DOHH2 (cell line): ENCODE data around the gene CASP10.
"Not testable (repeated sequence)": the region's sequence is repeated elsewhere in the genome, so short reads cannot be mapped to it uniquely, and the experiment has no call there.

Experiments
- H3F3A ChIP-seq: fragments of 200-600 bp; sonication (generic), shearing (Covaris generic); 2 replicates; pipeline ENCODE4 v1.6.0; 2016; ENCODE audit warnings: antibody characterized with exemption, mild to moderate bottlenecking; ENCODE audit not compliant: control insufficient read depth, insufficient read depth
- H3K27ac ChIP-seq: fragments of 200-600 bp; sonication (generic); 2 replicates; pipeline ENCODE4 v1.5.1; 2014; ENCODE audit warnings: low read depth, mild to moderate bottlenecking, low read length, moderate library complexity
- H3K27me3 ChIP-seq: fragments of 200-600 bp; sonication (generic); 2 replicates; pipeline ENCODE4 v1.6.1; 2014; ENCODE audit warnings: mild to moderate bottlenecking, low read length, mixed read lengths; ENCODE audit not compliant: control insufficient read depth
- H3K36me3 ChIP-seq: fragments of 200-600 bp; sonication (generic); 2 replicates; pipeline ENCODE4 v1.6.1; 2014; ENCODE audit warnings: mild to moderate bottlenecking, low read length, moderate library complexity, mixed read lengths; ENCODE audit not compliant: control insufficient read depth
- H3K4me1 ChIP-seq: fragments of 200-600 bp; sonication (generic); 2 replicates; pipeline ENCODE4 v1.6.1; 2014; ENCODE audit warnings: mild to moderate bottlenecking, low read length, mixed read lengths; ENCODE audit not compliant: control insufficient read depth
- H3K4me2 ChIP-seq: fragments of 200-600 bp; sonication (generic); 2 replicates; pipeline ENCODE4 v1.6.0; 2014; ENCODE audit warnings: mild to moderate bottlenecking, low read length, moderate library complexity
- H3K4me3 ChIP-seq: fragments of 200-600 bp; sonication (generic); 2 replicates; pipeline ENCODE4 v1.5.1; 2014; ENCODE audit warnings: mild to moderate bottlenecking, low read length, mixed read lengths
- H3K79me2 ChIP-seq: fragments of 200-600 bp; sonication (generic); 2 replicates; pipeline ENCODE4 v1.6.1; 2014; ENCODE audit warnings: mild to moderate bottlenecking, low read length, mixed read lengths; ENCODE audit not compliant: control insufficient read depth
- H3K9me2 ChIP-seq: fragments of 200-600 bp; sonication (generic); replicated peaks from 2 replicates; pipeline ENCODE4 v1.6.1; 2014; ENCODE audit warnings: mild to moderate bottlenecking, low read length, mixed read lengths; ENCODE audit not compliant: control insufficient read depth
- H3K9me3 ChIP-seq: fragments of 200-600 bp; sonication (generic); 2 replicates; pipeline ENCODE4 v1.6.1; 2014; ENCODE audit warnings: antibody characterized with exemption, low read length, mixed read lengths; ENCODE audit not compliant: control insufficient read depth, insufficient read depth
- H4K20me1 ChIP-seq: fragments of 200-600 bp; sonication (generic); 2 replicates; pipeline ENCODE4 v1.6.0; 2014; ENCODE audit warnings: low read depth, mild to moderate bottlenecking, antibody characterized with exemption, low read length, moderate library complexity; ENCODE audit not compliant: control insufficient read depth, insufficient read depth
- EZH2phosphoT487 ChIP-seq: fragments of 200-600 bp; sonication (generic); IDR thresholded peaks from 2 replicates; pipeline ENCODE4 v1.6.1; 2017; ENCODE audit warnings: borderline replicate concordance, mild to moderate bottlenecking, antibody characterized with exemption, low read length, moderate library complexity, mixed read lengths
- TF ChIP-seq, protein P1 (sequence below): fragments of 200-600 bp; sonication (generic); IDR thresholded peaks from one replicate; pipeline ENCODE4 v1.5.1; 2014; ENCODE audit warnings: antibody characterized with exemption, mild to moderate bottlenecking, low read depth, low read length; ENCODE audit not compliant: poor library complexity, severe bottlenecking

Gene CASP10

DNA sequence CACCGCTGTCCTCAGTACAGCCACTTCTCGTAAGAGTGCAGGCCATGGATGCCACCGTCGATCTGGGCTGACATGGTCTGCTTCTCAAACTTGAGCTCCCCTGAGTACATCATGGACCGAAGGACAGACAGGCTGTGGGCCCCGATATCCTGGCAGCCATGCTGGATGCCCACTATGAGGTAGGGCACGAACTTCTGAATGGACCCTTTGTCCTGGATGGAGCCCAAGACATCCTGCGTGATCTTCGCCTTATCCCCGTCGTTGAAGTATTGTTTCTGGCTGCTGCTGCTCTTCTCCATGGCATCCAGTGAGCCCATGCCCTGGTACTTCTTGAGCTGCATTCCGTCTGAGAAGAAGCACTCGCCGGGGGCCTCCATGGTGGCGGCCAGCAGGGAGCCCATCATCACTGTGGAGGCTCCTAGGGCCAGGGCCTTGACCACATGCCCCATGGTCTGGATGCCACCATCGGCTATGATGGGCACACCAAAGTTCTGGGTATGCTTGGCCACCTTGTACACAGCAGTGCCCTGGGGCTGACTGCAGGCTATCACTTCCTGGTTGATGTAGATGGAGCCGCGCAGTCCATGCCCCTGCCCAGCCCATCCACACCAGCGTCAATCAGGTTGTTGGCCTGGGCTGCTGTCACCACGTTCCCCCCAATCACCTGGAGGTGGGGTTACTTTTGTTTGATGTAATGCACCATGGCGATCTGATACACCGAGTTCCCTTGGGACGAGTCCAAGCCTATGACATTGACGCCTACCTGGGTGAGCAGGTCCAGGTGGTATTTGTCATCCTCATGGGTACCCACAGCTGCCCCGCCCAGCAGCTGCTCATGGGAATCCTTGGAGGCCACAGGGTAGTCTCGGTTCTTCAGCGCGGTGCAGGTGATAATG lies 45.2 kb upstream of the CASP10 start:
- Histone ChIP-seq H3K27ac (no peak overlapping the region), H3K4me3 (no peak overlapping the region), H3K79me2 (no peaks in the 10 kb centered on the region), H3K4me1 (no peaks in the 10 kb centered on the region), H4K20me1 (no peaks in the 10 kb centered on the region), H3K36me3 (peaks cover 3% of the 10 kb centered on the region; the same call in 1 of the 2 replicates), H3K9me2 (no peaks in the 10 kb centered on the region), H3K9me3 (no peaks in the 10 kb centered on the region), H3K4me2 (no peak overlapping the region), H3F3A (no peaks in the 10 kb centered on the region), H3K27me3 (no peaks in the 10 kb centered on the region)
- TF ChIP-seq, protein P1, sequence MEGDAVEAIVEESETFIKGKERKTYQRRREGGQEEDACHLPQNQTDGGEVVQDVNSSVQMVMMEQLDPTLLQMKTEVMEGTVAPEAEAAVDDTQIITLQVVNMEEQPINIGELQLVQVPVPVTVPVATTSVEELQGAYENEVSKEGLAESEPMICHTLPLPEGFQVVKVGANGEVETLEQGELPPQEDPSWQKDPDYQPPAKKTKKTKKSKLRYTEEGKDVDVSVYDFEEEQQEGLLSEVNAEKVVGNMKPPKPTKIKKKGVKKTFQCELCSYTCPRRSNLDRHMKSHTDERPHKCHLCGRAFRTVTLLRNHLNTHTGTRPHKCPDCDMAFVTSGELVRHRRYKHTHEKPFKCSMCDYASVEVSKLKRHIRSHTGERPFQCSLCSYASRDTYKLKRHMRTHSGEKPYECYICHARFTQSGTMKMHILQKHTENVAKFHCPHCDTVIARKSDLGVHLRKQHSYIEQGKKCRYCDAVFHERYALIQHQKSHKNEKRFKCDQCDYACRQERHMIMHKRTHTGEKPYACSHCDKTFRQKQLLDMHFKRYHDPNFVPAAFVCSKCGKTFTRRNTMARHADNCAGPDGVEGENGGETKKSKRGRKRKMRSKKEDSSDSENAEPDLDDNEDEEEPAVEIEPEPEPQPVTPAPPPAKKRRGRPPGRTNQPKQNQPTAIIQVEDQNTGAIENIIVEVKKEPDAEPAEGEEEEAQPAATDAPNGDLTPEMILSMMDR: no peak
- TF ChIP-seq EZH2phosphoT487: no peak

GRCh38 chr2:201138401-201138970 lies 44.5 kb upstream of the CASP10 start:
- no peak overlapping the region for H3K27ac ChIP-seq
- H3K9me2 ChIP-seq: no peaks in the 10 kb centered on the region
- no peaks in the 10 kb centered on the region for H3K9me3 ChIP-seq
- H3K4me1 ChIP-seq: no peaks in the 10 kb centered on the region
- peaks cover 3% of the 10 kb centered on the region; the same call in 1 of the 2 replicates for H3K36me3 ChIP-seq
- TF ChIP-seq EZH2phosphoT487: no peak
- TF ChIP-seq, protein P1: no peak
- H3K27me3 ChIP-seq: no peaks in the 10 kb centered on the region
- no peaks in the 10 kb centered on the region for H3F3A ChIP-seq
- no peak overlapping the region for H3K4me3 ChIP-seq
- no peaks in the 10 kb centered on the region for H4K20me1 ChIP-seq
- no peaks in the 10 kb centered on the region for H3K79me2 ChIP-seq
- no peak overlapping the region for H3K4me2 ChIP-seq

DNA sequence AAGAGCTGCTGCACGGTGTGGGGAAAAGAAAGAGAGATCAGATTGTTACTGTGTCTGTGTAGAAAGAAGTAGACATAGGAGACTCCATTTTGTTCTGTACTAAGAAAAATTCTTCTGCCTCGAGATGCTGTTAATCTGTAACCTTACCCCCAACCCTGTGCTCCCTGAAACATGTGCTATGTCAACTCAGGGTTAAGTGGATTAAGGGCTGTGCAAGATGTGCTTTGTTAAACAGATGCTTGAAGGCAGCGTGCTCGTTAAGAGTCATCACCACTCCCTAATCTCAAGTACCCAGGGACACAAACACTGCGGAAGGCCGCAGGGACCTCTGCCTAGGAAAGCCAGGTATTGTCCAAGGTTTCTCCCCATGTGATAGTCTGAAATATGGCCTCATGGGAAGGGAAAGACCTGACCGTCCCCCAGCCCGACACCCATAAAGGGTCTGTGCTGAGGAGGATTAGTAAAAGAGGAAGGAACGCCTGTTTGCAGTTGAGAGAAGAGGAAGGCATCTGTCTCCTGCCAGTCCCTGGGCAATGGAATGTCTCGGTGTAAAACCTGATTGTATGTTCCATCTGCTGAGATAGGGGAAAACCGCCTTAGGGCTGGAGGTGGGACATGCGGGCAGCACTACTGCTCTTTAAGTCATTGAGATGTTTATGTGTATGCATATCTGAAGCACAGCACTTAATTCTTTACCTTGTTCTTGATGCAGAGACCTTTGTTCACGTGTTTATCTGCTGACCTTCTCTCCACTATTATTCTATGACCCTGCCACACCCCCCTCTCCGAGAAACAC lies 43.8 kb upstream of the CASP10 start:
- H3K4me3 ChIP-seq, H3K9me3 ChIP-seq, H3K4me1 ChIP-seq, H3K4me2 ChIP-seq, H3K9me2 ChIP-seq, H3K27ac ChIP-seq, H3K79me2 ChIP-seq, H3F3A ChIP-seq, H3K36me3 ChIP-seq, H3K27me3 ChIP-seq, H4K20me1 ChIP-seq: not testable (repeated sequence)
